Kidney tubule cell (primary cell): ENCODE results near the gene CYLD.

Source experiments
- DNase-seq: peaks from one replicate; pipeline ENCODE4 v3.0.0-alpha.2; 2018; ENCODE audit warnings: low spot score

Gene CYLD

GRCh38 chr16:50711862-50712559 is 29.9 kb upstream of the CYLD start:
- no peak for DNase-seq

GRCh38 chr16:50712560-50712898 is 29.4 kb upstream of the CYLD start:
- peak; percentile 22 for DNase-seq

GRCh38 chr16:50712956-50713355 is 28.9 kb upstream of the CYLD start:
- DNase-seq = no peak

- DNase-seq = no peak
These were observed 24.8 kb upstream of the CYLD start for GRCh38 chr16:50717091-50717490.

- no peak for DNase-seq
These were observed 24.4 kb upstream of the CYLD start for GRCh38 chr16:50717494-50717893.

GRCh38 chr16:50718061-50718760 is 23.7 kb upstream of the CYLD start:
- DNase-seq = no peak

GRCh38 chr16:50718761-50719400 is 23.0 kb upstream of the CYLD start:
- DNase-seq = no peak

GRCh38 chr16:50719401-50720337 is 22.2 kb upstream of the CYLD start:
- no peak for DNase-seq

GRCh38 chr16:50721549-50722404 is 20.1 kb upstream of the CYLD start:
- peak; percentile 31 for DNase-seq

GRCh38 chr16:50722405-50722737 is 19.5 kb upstream of the CYLD start:
- DNase-seq = no peak

GRCh38 chr16:50722960-50723359 is 18.9 kb upstream of the CYLD start:
- DNase-seq = no peak

- DNase-seq = peak; percentile 10
These were observed 17.6 kb upstream of the CYLD start for GRCh38 chr16:50724306-50724705.

- no peak for DNase-seq
These were observed 10.5 kb upstream of the CYLD start for GRCh38 chr16:50731130-50731988.

- no peak for DNase-seq
These were observed 9.7 kb upstream of the CYLD start for GRCh38 chr16:50731989-50732832.

GRCh38 chr16:50733468-50733867 is 8.4 kb upstream of the CYLD start:
- no peak for DNase-seq

GRCh38 chr16:50735629-50736122 is 6.2 kb upstream of the CYLD start:
- no peak for DNase-seq

GRCh38 chr16:50736448-50736847 is 5.4 kb upstream of the CYLD start:
- DNase-seq = no peak

GRCh38 chr16:50737420-50737959 is 4.4 kb upstream of the CYLD start:
- DNase-seq = no peak

GRCh38 chr16:50739031-50739430 is 2.9 kb upstream of the CYLD start:
- no peak for DNase-seq
